B cell (primary cell): Measurements from ENCODE around the gene ARHGAP42. TPM values are rescaled to one million over a fixed set of nuclear protein-coding genes. Genes with fewer than 3 reads are reported as not detected.

ENCODE experiments used
- ATAC-seq: fragments of 200-7000 bp; cut with Tn5 transposase; one replicate; pipeline ENCODE4 v1.10.0; 2021; ENCODE audit warnings: low read depth, mild to moderate bottlenecking, moderate number of reproducible peaks, moderate library complexity
- CTCF ChIA-PET: fragments of 350-600 bp; sonication (Branson Sonifier 250); formaldehyde crosslinking; loops from one replicate; lab custom pipeline; 2021; ENCODE audit warnings: antibody characterized with exemption, inconsistent platforms; lab: Charles Lee
- POLR2A ChIA-PET: fragments of 350-600 bp; sonication (Branson Sonifier 250); formaldehyde crosslinking; loops from one replicate; lab custom pipeline; 2021; ENCODE audit warnings: antibody characterized with exemption; lab: Charles Lee
- DNase-seq: peaks from one replicate; pipeline ENCODE4 v3.0.0; 2013
- H2AFZ ChIP-seq: 2 replicates; pipeline ENCODE4 v1.6.1; 2012; ENCODE audit warnings: mild to moderate bottlenecking, low read depth, low read length; ENCODE audit not compliant: insufficient read depth, poor library complexity, severe bottlenecking
- H3K27ac ChIP-seq, 2 donors: 1 replicate in 1 of 2; 2 replicates in 1 of 2; pipeline ENCODE4 v1.5.1; 2012 to 2013; ENCODE audit warnings: low read length in 2 of 2, mild to moderate bottlenecking in 2 of 2, moderate library complexity in 1 of 2
- H3K27me3 ChIP-seq, 4 experiments: fragments of 200-600 bp in 1 of 4; sonication (generic) in 1 of 4; replicated peaks in 1 of 4; 1 replicate in 2 of 4; 2 replicates in 2 of 4; pipeline versions ENCODE4 v1.6.1 to v1.7.0; 2013 to 2016; ENCODE audit warnings: low read length in 3 of 4, mild to moderate bottlenecking in 2 of 4, mixed read lengths in 1 of 4, moderate library complexity in 1 of 4; ENCODE audit not compliant: insufficient read depth in 4 of 4, control insufficient read depth in 3 of 4; ENCODE audit errors: control extremely low read depth in 1 of 4
- H3K36me3 ChIP-seq, 2 experiments: replicated peaks in 1 of 2; 1 replicate in 1 of 2; 2 replicates in 1 of 2; pipeline versions ENCODE4 v1.6.1 to v1.7.1; 2013; ENCODE audit warnings: low read length in 1 of 2; ENCODE audit not compliant: insufficient read depth in 2 of 2, control insufficient read depth in 1 of 2; ENCODE audit errors: control extremely low read depth in 1 of 2, extremely low read depth in 1 of 2
- H3K4me1 ChIP-seq, 2 donors: fragments of 200-600 bp in 1 of 2; sonication (generic) in 1 of 2; 1 replicate in 1 of 2; 2 replicates in 1 of 2; pipeline versions ENCODE4 v1.5.1 to v1.6.1; 2013 to 2017; ENCODE audit warnings: low read length in 2 of 2; ENCODE audit not compliant: control insufficient read depth in 2 of 2, insufficient read depth in 2 of 2
- H3K4me2 ChIP-seq: replicated peaks from 2 replicates; pipeline ENCODE3; 2012; ENCODE audit warnings: mild to moderate bottlenecking, low read depth, low read length; ENCODE audit not compliant: poor library complexity, severe bottlenecking
- H3K4me3 ChIP-seq, 5 experiments: fragments of 200-600 bp in 1 of 5; sonication (generic) in 1 of 5; 1 replicate in 3 of 5; 2 replicates in 2 of 5; pipeline versions ENCODE4 v1.5.1 to v1.7.0; 2011 to 2016; ENCODE audit warnings: low read length in 4 of 5, mild to moderate bottlenecking in 4 of 5, low read depth in 2 of 5, control low read depth in 1 of 5, moderate library complexity in 1 of 5; ENCODE audit not compliant: insufficient read depth in 1 of 5; ENCODE audit errors: control extremely low read depth in 1 of 5, extremely low read depth in 1 of 5
- H3K79me2 ChIP-seq: fragments of 200-600 bp; sonication (generic); one replicate; pipeline ENCODE4 v1.6.0; 2016; ENCODE audit warnings: low read length; ENCODE audit not compliant: control insufficient read depth, insufficient read depth
- H3K9ac ChIP-seq: fragments of 200-600 bp; sonication (generic); 2 replicates; pipeline ENCODE4 v1.6.1; 2017; ENCODE audit warnings: mild to moderate bottlenecking, low read length, moderate library complexity
- H3K9me3 ChIP-seq, 3 donors: one replicate each; pipeline versions ENCODE4 v1.6.1 to v1.7.1; 2013; ENCODE audit warnings: low read length in 2 of 3; ENCODE audit not compliant: control insufficient read depth in 2 of 3, insufficient read depth in 1 of 3; ENCODE audit errors: control extremely low read depth in 1 of 3
- H4K20me1 ChIP-seq: 2 replicates; pipeline ENCODE4 v1.6.0; 2012; ENCODE audit warnings: mild to moderate bottlenecking, low read length; ENCODE audit not compliant: insufficient read depth, control insufficient read depth, poor library complexity, severe bottlenecking
- H3K27ac Mint-ChIP-seq: one replicate; pipeline ENCODE4 v1.8.0; 2021; ENCODE audit warnings: mixed read lengths
- H3K27me3 Mint-ChIP-seq: one replicate; pipeline ENCODE4 v1.8.0; 2021; ENCODE audit warnings: mixed read lengths
- H3K4me1 Mint-ChIP-seq: one replicate; pipeline ENCODE4 v1.8.0; 2021; ENCODE audit warnings: mixed read lengths
- H3K4me3 Mint-ChIP-seq: one replicate; pipeline ENCODE4 v1.8.0; 2021; ENCODE audit warnings: mixed read lengths
- H3K9me3 Mint-ChIP-seq: one replicate; pipeline ENCODE4 v1.8.0; 2022; ENCODE audit warnings: mixed read lengths; ENCODE audit not compliant: insufficient read depth
- EZH2 ChIP-seq: IDR thresholded peaks from 2 replicates; pipeline ENCODE4 v1.6.1; 2012; ENCODE audit warnings: borderline replicate concordance, low read depth, mild to moderate bottlenecking, moderate library complexity, low read length; ENCODE audit not compliant: insufficient read depth, poor library complexity, severe bottlenecking
- WGBS: methylation state at CpG from one replicate; pipeline ENCODE4 v1.1.5; 2013; ENCODE audit warnings: missing lambda C conversion rate; ENCODE audit not compliant: insufficient coverage; 5-methylcytosine and 5-hydroxymethylcytosine counted together
- intact Hi-C: fragments of 100-400 bp; cut with micrococcal nuclease; formaldehyde crosslinking; loops from one replicate; pipeline ENCODE4 v1.10.0; 2022
- polyA plus RNA-seq: library from polyadenylated mRNA; depleted of rRNA; stranded (reverse); fragments of >200 nt; gene quantifications from 2 replicates; pipeline ENCODE4 v1.2.3, GENCODE V29; 2012
- total RNA-seq, 2 donors: library from RNA; stranded (reverse); fragments of 120-200 nt in 1 of 2; gene quantifications; 1 replicate in 1 of 2; 2 replicates in 1 of 2; pipeline versions ENCODE4 v1.2.3 to v1.2.4, GENCODE V29; 2013 to 2022
- TF ChIP-seq, protein P1 (sequence below): fragments of 200-600 bp; IDR thresholded peaks from one replicate; pipeline ENCODE4 v1.8.0; 2022; ENCODE audit warnings: antibody characterized with exemption, mild to moderate bottlenecking

The ARHGAP42 gene
- total and polyA plus RNA-seq, 2 donors (not counting 1 experiment from before 2014, with no cell fraction given): 3.8 to 4.9 TPM

DNA sequence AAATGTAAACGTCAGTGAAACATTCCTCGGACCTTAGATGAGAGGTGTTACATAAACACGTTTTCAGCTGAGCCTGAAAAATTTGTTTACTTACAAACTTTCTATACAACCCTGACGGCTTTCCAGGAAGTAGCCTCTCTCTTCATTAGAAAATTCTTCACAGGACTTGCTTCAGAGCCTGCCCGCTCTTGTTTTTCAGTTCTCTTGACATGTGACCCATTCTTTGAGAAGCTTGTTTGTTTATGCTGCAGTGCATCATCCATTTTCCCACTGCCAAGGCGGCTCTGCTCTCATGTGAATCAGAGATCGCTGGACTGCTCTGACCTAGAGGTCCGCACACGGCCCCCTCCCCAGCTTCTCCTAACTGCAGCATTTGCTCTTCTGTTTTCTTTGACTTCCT is 47.9 kb upstream of the ARHGAP42 start:
- intact Hi-C loops: no loop called here
- H3K4me2 ChIP-seq: no peak overlapping the region
- no peak overlapping the region for H2AFZ ChIP-seq
- H3K27ac Mint-ChIP-seq: no peak overlapping the region
- CTCF ChIA-PET: no interaction called here
- peaks cover 2% of the 10 kb centered on the region for H3K9me3 Mint-ChIP-seq
- H3K36me3 ChIP-seq: no peaks in the 10 kb centered on the region
- no peak for ATAC-seq
- H4K20me1 ChIP-seq: no peaks in the 10 kb centered on the region
- H3K4me3 Mint-ChIP-seq: no peak overlapping the region
- TF ChIP-seq, protein P1, sequence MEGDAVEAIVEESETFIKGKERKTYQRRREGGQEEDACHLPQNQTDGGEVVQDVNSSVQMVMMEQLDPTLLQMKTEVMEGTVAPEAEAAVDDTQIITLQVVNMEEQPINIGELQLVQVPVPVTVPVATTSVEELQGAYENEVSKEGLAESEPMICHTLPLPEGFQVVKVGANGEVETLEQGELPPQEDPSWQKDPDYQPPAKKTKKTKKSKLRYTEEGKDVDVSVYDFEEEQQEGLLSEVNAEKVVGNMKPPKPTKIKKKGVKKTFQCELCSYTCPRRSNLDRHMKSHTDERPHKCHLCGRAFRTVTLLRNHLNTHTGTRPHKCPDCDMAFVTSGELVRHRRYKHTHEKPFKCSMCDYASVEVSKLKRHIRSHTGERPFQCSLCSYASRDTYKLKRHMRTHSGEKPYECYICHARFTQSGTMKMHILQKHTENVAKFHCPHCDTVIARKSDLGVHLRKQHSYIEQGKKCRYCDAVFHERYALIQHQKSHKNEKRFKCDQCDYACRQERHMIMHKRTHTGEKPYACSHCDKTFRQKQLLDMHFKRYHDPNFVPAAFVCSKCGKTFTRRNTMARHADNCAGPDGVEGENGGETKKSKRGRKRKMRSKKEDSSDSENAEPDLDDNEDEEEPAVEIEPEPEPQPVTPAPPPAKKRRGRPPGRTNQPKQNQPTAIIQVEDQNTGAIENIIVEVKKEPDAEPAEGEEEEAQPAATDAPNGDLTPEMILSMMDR: no peak
- TF ChIP-seq EZH2: no peak
- DNase-seq: no peak
- no peaks in the 10 kb centered on the region for H3K4me1 Mint-ChIP-seq
- H3K27me3 ChIP-seq: peaks cover 0 to 8% (median 0%) of the 10 kb centered on the region in 4 experiments
- no peaks in the 10 kb centered on the region for H3K79me2 ChIP-seq
- peaks cover 0 to 2% (median 2%) of the 10 kb centered on the region in 3 donors for H3K9me3 ChIP-seq
- POLR2A ChIA-PET: no interaction called here
- H3K27ac ChIP-seq: no peak overlapping the region
- H3K27me3 Mint-ChIP-seq: peaks cover 18% of the 10 kb centered on the region
- H3K4me1 ChIP-seq: no peaks in the 10 kb centered on the region
- no peak overlapping the region for H3K4me3 ChIP-seq
- WGBS: 83% methylated on average over 7 of the region's 9 CpGs
- no peak overlapping the region for H3K9ac ChIP-seq

DNA sequence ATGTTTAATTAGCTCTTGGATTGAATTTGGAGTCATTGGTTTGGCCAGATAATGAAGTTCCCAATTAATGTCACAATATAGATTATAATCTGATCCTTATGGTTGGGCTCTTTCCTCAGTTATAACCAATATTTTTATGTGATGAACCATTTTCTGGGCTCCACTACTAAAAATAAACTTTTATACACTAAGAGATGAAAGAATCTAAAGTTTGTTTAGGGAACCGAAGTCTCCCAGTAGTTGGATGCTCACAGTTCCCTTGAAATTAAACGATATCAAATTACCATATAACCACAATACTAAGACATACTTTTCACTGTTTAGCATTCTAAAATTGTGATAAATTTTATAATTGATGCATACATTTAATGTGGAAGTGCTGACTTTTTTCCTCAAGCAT is 47.0 kb upstream of the ARHGAP42 start:
- Histone ChIP-seq H2AFZ (no peak overlapping the region), H4K20me1 (no peaks in the 10 kb centered on the region)
- no CpG with 5 or more reads among the region's 2 CpGs for WGBS

More for the DNA sequence above, 47.0 kb upstream of the ARHGAP42 start:
- Histone ChIP-seq H3K4me2 (no peak overlapping the region), H3K4me1 (no peaks in the 10 kb centered on the region), H3K36me3 (no peaks in the 10 kb centered on the region), H3K27ac (no peak overlapping the region), H3K79me2 (no peaks in the 10 kb centered on the region), H3K27me3 (peaks cover 0 to 8% (median 0%) of the 10 kb centered on the region in 4 experiments), H3K9ac (no peak overlapping the region), H3K4me3 (no peak overlapping the region), H3K9me3 (peaks cover 0 to 2% (median 2%) of the 10 kb centered on the region in 3 donors)
- TF ChIP-seq, protein P1: no peak
- no peak for TF ChIP-seq EZH2
- CTCF ChIA-PET: no interaction called here
- DNase-seq (no peak), ATAC-seq (no peak)
- POLR2A ChIA-PET: no interaction called here
- Mint-ChIP-seq H3K4me3 (no peak overlapping the region), H3K4me1 (no peaks in the 10 kb centered on the region), H3K27ac (no peak overlapping the region), H3K27me3 (peaks cover 24% of the 10 kb centered on the region), H3K9me3 (peaks cover 2% of the 10 kb centered on the region)
- intact Hi-C loops: no loop called here
